Smooth muscle cell (in vitro differentiated cells): Measurements from ENCODE around the gene VILL. TPM values are rescaled to one million over a fixed set of nuclear protein-coding genes. Genes with fewer than 3 reads are reported as not detected.
A peak's percentile ranks its signal among the peaks of the same experiment; 100 is the strongest.

ENCODE experiments used
- DNase-seq: peaks from one replicate; lab custom pipeline; 2025; ENCODE audit not compliant: unreplicated experiment; lab: John Stamatoyannopoulos, UW
- H2AFZ ChIP-seq: fragments of 200-600 bp; sonication (generic); 2 replicates; pipeline ENCODE4 v1.6.0; 2016; ENCODE audit warnings: antibody characterized with exemption, low read depth, mild to moderate bottlenecking
- H3F3A ChIP-seq: fragments of 200-600 bp; sonication (generic); 2 replicates; pipeline ENCODE4 v1.6.0; 2017; ENCODE audit warnings: antibody characterized with exemption, low read depth
- H3K27ac ChIP-seq: fragments of 200-600 bp; sonication (generic); 2 replicates; pipeline ENCODE4 v1.5.1; 2016; ENCODE audit warnings: low read depth, mild to moderate bottlenecking
- H3K27me3 ChIP-seq: fragments of 200-600 bp; sonication (generic); 2 replicates; pipeline ENCODE4 v1.6.1; 2016; ENCODE audit warnings: low read depth, mild to moderate bottlenecking
- H3K36me3 ChIP-seq: fragments of 200-600 bp; sonication (generic); 2 replicates; pipeline ENCODE4 v1.5.1; 2016; ENCODE audit warnings: low read depth
- H3K4me1 ChIP-seq: fragments of 200-600 bp; sonication (generic); 2 replicates; pipeline ENCODE4 v1.5.1; 2016; ENCODE audit warnings: low read depth
- H3K4me2 ChIP-seq: fragments of 200-600 bp; sonication (generic); 2 replicates; pipeline ENCODE4 v1.6.0; 2016; ENCODE audit warnings: mild to moderate bottlenecking
- H3K4me3 ChIP-seq: fragments of 200-600 bp; sonication (generic); 2 replicates; pipeline ENCODE4 v1.5.1; 2016; ENCODE audit warnings: mild to moderate bottlenecking
- H3K79me2 ChIP-seq: fragments of 200-600 bp; sonication (generic); 2 replicates; pipeline ENCODE4 v1.6.0; 2016; ENCODE audit warnings: low read depth, mild to moderate bottlenecking
- H3K9ac ChIP-seq: fragments of 200-600 bp; sonication (generic); 2 replicates; pipeline ENCODE4 v1.6.0; 2016; ENCODE audit warnings: low read depth
- H3K9me3 ChIP-seq: fragments of 200-600 bp; sonication (generic); replicated peaks from 2 replicates; pipeline ENCODE4 v1.5.1; 2016; ENCODE audit warnings: low read depth
- H4K20me1 ChIP-seq: fragments of 200-600 bp; sonication (generic); 2 replicates; pipeline ENCODE4 v1.6.0; 2016; ENCODE audit warnings: low read depth
- WGBS: methylation state at CpG from one replicate; pipeline ENCODE4 v1.1.7; 2016; ENCODE audit warnings: low lambda C conversion rate; 5-methylcytosine and 5-hydroxymethylcytosine counted together
- polyA plus RNA-seq: library from polyadenylated mRNA; unstranded; fragments of >200 nt; fragmentation: Nextera tagmentation; extraction: Ambion mirVana; gene quantifications from 2 replicates; pipeline ENCODE4 v1.2.1, GENCODE V29; 2016
- total RNA-seq: library from RNA; depleted of rRNA; stranded (reverse); fragments of >200 nt; gene quantifications from 2 replicates; pipeline ENCODE4 v1.2.3, GENCODE V29; 2014
- TF ChIP-seq, protein P1 (sequence below): fragments of 200-600 bp; sonication (generic); IDR thresholded peaks from 2 replicates; pipeline ENCODE4 v1.5.1; 2017; ENCODE audit warnings: borderline replicate concordance, mild to moderate bottlenecking, antibody characterized with exemption; ENCODE audit not compliant: insufficient read depth, poor library complexity, severe bottlenecking

The VILL gene
- total RNA-seq (3.4 and 3.8 TPM in 2 replicates), polyA plus RNA-seq (2.3 and 5.6 TPM in 2 replicates)

DNA sequence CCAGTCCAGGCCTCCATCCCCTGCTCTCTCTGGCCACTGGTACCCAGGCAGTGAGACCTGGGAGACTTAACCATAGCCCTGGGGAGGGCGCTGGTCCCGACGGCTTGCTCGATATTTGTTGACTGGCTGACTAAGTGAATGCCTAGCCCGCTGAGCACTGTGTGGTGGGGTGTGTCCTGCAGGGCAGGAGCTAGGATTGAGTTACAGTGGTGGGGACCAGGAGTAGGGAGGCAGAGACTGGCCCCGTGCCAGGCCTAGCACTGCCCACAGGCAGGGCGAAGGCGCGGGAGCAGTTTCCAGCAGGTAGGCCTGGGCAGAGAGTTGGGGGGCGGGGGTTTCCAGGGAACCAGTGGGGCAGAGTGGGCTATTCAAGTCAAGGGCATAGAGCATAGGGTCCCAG lies at the start of gene VILL:
Gene VILL (plus strand): TSS at position 260 of the 400 bp plus-strand sequence. CDS start 2,887 bp downstream, outside the sequence.
- DNase-seq: no peak
- Histone ChIP-seq H3K27me3 (no peaks in the 10 kb centered on the region), H3K79me2 (no peaks in the 10 kb centered on the region), H3K36me3 (no peaks in the 10 kb centered on the region), H3K4me1 (peaks cover 4% of the 10 kb centered on the region), H3K4me2 (no peak within 1 kb of the TSS), H3K9ac (no peak within 1 kb of the TSS), H3K4me3 (no peak within 1 kb of the TSS), H3K9me3 (no peaks in the 10 kb centered on the region), H4K20me1 (no peaks in the 10 kb centered on the region), H2AFZ (no peak within 1 kb of the TSS), H3F3A (peaks cover 6% of the 10 kb centered on the region), H3K27ac (no peak within 1 kb of the TSS)
- WGBS: 81% methylated on average over 10 of the region's 10 CpGs
- TF ChIP-seq, protein P1, sequence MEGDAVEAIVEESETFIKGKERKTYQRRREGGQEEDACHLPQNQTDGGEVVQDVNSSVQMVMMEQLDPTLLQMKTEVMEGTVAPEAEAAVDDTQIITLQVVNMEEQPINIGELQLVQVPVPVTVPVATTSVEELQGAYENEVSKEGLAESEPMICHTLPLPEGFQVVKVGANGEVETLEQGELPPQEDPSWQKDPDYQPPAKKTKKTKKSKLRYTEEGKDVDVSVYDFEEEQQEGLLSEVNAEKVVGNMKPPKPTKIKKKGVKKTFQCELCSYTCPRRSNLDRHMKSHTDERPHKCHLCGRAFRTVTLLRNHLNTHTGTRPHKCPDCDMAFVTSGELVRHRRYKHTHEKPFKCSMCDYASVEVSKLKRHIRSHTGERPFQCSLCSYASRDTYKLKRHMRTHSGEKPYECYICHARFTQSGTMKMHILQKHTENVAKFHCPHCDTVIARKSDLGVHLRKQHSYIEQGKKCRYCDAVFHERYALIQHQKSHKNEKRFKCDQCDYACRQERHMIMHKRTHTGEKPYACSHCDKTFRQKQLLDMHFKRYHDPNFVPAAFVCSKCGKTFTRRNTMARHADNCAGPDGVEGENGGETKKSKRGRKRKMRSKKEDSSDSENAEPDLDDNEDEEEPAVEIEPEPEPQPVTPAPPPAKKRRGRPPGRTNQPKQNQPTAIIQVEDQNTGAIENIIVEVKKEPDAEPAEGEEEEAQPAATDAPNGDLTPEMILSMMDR: no peak

DNA sequence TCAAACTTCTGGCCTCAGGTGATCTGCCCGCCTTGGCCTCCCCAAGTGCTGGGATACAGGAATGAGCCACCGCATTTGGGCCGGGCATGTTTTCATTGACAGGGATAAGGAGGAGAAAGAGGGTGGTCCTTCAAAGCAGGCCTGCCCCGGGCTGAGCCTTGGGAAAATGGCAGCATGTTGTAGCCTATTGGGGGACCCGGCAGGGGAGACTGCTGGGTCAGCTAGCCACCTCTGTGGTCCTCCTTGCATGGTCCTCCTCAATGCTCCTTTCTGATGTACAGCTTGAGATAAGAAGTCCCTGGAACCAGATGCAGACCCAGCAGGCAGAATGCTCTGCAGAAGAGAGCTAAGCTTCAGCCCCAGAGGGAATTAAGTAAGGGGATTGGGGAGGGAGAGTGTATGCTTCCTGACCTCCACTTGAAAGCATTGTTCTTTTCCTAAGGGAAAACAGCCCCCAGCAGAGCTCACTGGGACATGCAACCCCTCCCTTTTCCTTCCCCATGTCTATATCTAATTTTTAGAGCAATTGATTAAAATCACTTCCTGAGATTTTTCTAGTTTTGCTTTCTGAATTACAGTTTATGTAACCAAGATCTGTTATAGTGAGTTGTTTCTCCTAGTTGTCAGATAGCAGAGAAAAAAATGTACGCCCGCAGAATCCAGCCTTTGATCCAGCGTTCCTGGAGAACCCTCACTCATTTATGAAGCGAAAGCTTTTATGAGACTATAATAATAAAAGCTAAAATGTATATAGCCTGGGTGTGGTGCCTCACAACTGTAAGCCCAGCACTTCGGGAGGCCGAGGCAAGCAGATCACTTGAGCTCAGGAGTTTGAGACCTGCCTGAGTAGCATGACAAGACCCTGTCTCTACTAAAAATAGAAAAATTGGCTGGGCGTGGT lies 48.7 kb upstream of the VILL start:
- Histone ChIP-seq H3K9me3 (no peaks in the 10 kb centered on the region), H3F3A (peaks cover 25% of the 10 kb centered on the region), H3K9ac (no peak overlapping the region), H3K4me3 (no peak overlapping the region), H3K27ac (peak overlapping the region; percentile 16), H3K4me2 (peak overlapping the region; percentile 51), H4K20me1 (no peaks in the 10 kb centered on the region), H3K27me3 (no peaks in the 10 kb centered on the region), H3K36me3 (no peaks in the 10 kb centered on the region), H3K4me1 (peaks cover 45% of the 10 kb centered on the region), H3K79me2 (peaks cover 31% of the 10 kb centered on the region), H2AFZ (no peak overlapping the region)
- no peak for DNase-seq
- WGBS: 61% methylated on average over 12 of the region's 12 CpGs
- TF ChIP-seq, protein P1: no peak

DNA sequence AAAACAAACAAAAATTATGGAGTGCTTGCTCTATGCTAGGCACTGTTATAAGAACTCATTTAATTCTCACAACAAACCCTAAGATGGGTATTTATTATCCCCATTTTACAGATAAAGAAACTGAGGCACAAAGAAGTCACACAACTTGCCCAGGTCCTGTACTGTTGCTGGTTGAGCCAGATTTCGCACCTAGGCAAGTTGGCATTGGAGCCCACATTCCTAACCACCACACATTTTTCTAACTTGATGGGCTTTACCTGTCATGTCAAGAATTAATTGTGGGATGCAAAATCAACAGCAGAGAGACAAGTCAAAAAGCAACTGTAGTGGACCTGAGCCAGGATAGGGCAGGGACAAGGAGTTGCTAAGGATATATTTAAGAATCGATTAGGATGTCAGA lies 47.9 kb upstream of the VILL start:
- H3K36me3 ChIP-seq: no peaks in the 10 kb centered on the region
- H3K79me2 ChIP-seq: peaks cover 31% of the 10 kb centered on the region
- TF ChIP-seq, protein P1: no peak
- 100% methylated on average over 2 of the region's 2 CpGs for WGBS
- no peak overlapping the region for H3K9ac ChIP-seq
- no peak overlapping the region for H3K4me3 ChIP-seq
- H2AFZ ChIP-seq: no peak overlapping the region
- H3K27me3 ChIP-seq: no peaks in the 10 kb centered on the region
- peaks cover 29% of the 10 kb centered on the region for H3F3A ChIP-seq
- H3K4me2 ChIP-seq: peak overlapping the region; percentile 51
- peaks cover 37% of the 10 kb centered on the region for H3K4me1 ChIP-seq
- H4K20me1 ChIP-seq: no peaks in the 10 kb centered on the region
- no peak for DNase-seq
- H3K27ac ChIP-seq: no peak overlapping the region
- no peaks in the 10 kb centered on the region for H3K9me3 ChIP-seq
